Measurements from ENCODE around the gene ITGA7. TPM values are rescaled to one million over a fixed set of nuclear protein-coding genes. Genes with fewer than 3 reads are reported as not detected.

The ITGA7 gene
- total RNA-seq, 4 donors from 2014 or later: 9.5 to 20.6 (median 15.8) TPM

DNA sequence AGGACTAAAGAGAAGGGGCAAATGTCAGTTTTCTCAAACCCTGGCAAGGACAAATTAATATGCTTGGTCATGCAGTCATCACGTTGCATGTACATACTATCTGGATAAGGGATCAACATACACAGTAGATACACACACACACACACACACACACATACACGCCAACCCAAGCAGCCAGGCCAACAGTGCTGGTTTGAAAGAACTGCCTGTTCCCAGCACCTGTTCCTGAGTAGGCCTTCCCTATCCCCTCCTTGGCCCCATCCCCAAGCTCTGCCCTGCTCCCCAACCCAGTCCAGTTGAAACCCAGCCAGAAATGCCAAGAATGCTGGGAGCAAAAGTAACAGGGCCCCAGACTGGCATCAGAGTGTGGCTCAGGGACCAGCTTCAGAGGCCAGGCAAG, 4.4 kb downstream of the ITGA7 start:
- WGBS: 43% methylated on average over 2 of the region's 2 CpGs

DNA sequence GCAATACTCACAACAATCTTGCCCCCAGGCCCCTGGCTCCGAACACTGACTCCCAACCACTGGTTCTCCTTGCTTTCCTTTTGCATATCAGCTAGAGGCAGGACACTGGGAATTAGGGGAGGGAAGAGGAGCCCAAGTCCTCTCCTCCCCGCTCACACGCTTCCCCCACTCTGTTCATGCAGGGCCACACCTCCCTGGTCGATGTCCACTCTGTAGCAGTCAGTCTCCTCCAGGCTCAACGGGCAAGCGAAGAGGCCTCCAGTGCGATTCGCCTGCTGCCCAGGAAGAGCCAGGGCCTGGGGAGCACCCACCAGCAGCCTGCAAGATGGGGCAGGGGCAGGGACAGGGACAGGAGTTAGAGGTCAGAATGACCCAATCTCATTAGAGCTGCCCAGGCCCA, 4.8 kb downstream of the ITGA7 start:
- H3K36me3 ChIP-seq: no peaks in the 10 kb centered on the region
- WGBS: 95% methylated on average over 8 of the region's 8 CpGs
- H3K4me1 ChIP-seq: peaks cover 11% of the 10 kb centered on the region
- DNase-seq (ENCODE audit: low spot score in 2 of 2): no peak
- H3K27ac ChIP-seq: no peak overlapping the region
- peaks cover 12% of the 10 kb centered on the region for H3K27me3 ChIP-seq
- H3K4me3 ChIP-seq: no peak overlapping the region
- no peaks in the 10 kb centered on the region for H3K9me3 ChIP-seq
- TF ChIP-seq EP300 (IDR thresholded peaks at IDR 0.05) (no peak), POLR2AphosphoS5 (IDR thresholded peaks at IDR 0.05) (no peak), POLR2A (IDR thresholded peaks at IDR 0.05) (no peak)
- TF ChIP-seq, protein P1, sequence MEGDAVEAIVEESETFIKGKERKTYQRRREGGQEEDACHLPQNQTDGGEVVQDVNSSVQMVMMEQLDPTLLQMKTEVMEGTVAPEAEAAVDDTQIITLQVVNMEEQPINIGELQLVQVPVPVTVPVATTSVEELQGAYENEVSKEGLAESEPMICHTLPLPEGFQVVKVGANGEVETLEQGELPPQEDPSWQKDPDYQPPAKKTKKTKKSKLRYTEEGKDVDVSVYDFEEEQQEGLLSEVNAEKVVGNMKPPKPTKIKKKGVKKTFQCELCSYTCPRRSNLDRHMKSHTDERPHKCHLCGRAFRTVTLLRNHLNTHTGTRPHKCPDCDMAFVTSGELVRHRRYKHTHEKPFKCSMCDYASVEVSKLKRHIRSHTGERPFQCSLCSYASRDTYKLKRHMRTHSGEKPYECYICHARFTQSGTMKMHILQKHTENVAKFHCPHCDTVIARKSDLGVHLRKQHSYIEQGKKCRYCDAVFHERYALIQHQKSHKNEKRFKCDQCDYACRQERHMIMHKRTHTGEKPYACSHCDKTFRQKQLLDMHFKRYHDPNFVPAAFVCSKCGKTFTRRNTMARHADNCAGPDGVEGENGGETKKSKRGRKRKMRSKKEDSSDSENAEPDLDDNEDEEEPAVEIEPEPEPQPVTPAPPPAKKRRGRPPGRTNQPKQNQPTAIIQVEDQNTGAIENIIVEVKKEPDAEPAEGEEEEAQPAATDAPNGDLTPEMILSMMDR (IDR thresholded peaks at IDR 0.05): no peak

More for the DNA sequence above, 4.4 kb downstream of the ITGA7 start:
- DNase-seq (ENCODE audit: low spot score in 2 of 2): peak in 1 of 2 donors; percentile 50
- peak overlapping the region; percentile 30 for H3K27ac ChIP-seq
- H3K36me3 ChIP-seq: no peaks in the 10 kb centered on the region
- H3K27me3 ChIP-seq: peaks cover 12% of the 10 kb centered on the region
- H3K4me3 ChIP-seq: no peak overlapping the region
- H3K9me3 ChIP-seq: no peaks in the 10 kb centered on the region
- peaks cover 15% of the 10 kb centered on the region for H3K4me1 ChIP-seq
- no peak for TF ChIP-seq POLR2A (IDR thresholded peaks at IDR 0.05)
- TF ChIP-seq EP300 (IDR thresholded peaks at IDR 0.05): no peak
- no peak for TF ChIP-seq POLR2AphosphoS5 (IDR thresholded peaks at IDR 0.05)
- TF ChIP-seq, protein P1 (IDR thresholded peaks at IDR 0.05): no peak

DNA sequence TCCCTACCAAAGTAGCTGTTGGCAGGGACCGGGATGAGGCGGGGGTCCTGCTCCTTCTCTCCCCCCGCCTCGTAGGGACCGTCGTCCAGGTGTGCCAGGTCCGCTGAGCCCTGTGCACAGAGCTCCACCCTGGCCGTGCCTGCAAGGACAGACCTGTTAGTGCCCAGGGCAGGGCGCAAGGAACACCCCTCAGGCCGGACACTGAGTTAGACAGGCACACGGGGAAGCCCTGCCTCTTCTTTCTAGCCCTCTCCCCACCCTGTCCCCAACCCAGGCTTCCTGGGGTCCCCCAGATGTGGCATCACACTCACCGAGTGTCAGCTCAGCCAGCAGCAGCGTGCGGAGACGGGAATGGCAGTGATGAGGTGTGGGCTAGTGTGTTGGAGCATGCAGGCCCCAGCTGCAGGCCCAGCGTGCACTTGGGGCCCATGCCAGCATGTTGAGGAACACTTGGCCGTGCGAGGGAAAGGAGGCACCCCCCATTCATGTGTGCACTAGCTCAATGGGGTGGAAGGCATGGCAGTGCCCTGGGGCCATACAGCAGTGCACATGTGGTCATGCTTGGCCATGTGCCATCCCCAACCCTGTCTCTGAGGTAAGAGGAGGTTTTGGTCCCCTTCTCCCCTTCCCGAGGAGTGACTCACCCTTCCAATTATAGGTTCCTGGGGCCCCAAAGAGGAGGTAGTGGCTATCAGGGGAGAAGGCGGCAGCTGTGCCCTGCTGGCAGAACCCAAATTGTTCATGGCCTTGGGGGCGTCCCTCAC, 7.3 kb downstream of the ITGA7 start:
- 68% methylated on average over 16 of the region's 21 CpGs for WGBS

DNA sequence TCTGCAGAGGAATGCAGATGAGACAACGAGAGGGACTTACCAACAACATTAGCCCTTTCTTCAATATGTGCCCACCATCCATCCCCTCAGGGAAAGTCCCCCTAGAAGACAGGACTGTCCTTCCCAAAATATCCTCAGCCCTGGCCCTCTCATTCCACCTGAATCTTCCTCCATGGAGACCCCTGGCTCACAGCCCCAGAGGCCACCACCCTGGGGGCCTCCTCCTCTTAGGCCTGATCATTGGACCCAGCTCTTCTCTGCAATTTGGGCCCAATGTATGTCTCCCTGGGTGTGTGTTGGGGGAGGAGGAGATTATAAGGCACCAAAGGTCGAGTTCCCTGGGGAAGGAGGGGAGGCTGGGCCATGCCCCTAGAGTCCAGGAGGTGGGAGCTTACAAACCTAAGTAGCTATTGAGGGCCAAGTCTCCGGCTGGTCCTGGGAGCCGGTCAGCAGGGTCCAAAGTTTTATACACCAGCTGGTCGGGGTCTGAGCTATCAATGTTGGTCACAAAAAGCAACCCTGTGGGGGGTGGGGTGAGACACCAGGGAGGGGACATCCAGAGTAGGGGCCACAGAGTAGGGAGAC, 8.1 kb downstream of the ITGA7 start:
- H3K4me1 ChIP-seq: no peaks in the 10 kb centered on the region
- no peaks in the 10 kb centered on the region for H3K27me3 ChIP-seq
- no peak overlapping the region for H3K27ac ChIP-seq
- H3K9me3 ChIP-seq: no peaks in the 10 kb centered on the region
- no peak for TF ChIP-seq POLR2AphosphoS5 (IDR thresholded peaks at IDR 0.05)
- no peak for TF ChIP-seq EP300 (IDR thresholded peaks at IDR 0.05)
- TF ChIP-seq, protein P1 (IDR thresholded peaks at IDR 0.05): no peak
- TF ChIP-seq POLR2A (IDR thresholded peaks at IDR 0.05): no peak
- H3K36me3 ChIP-seq: no peaks in the 10 kb centered on the region
- DNase-seq (ENCODE audit: low spot score in 2 of 2): peak in 1 of 2 donors; percentile 36
- H3K4me3 ChIP-seq: no peak overlapping the region
- WGBS: 87% methylated on average over 5 of the region's 5 CpGs

More for the DNA sequence above, 7.3 kb downstream of the ITGA7 start:
- H3K36me3 ChIP-seq: no peaks in the 10 kb centered on the region
- no peaks in the 10 kb centered on the region for H3K9me3 ChIP-seq
- DNase-seq (ENCODE audit: low spot score in 2 of 2): peak in 1 of 2 donors; percentile 54
- TF ChIP-seq POLR2A (IDR thresholded peaks at IDR 0.05) (no peak), EP300 (IDR thresholded peaks at IDR 0.05) (no peak), POLR2AphosphoS5 (IDR thresholded peaks at IDR 0.05) (no peak)
- TF ChIP-seq, protein P1 (IDR thresholded peaks at IDR 0.05): no peak
- no peak overlapping the region for H3K4me3 ChIP-seq
- no peaks in the 10 kb centered on the region for H3K4me1 ChIP-seq
- H3K27me3 ChIP-seq: no peaks in the 10 kb centered on the region
- no peak overlapping the region for H3K27ac ChIP-seq

DNA sequence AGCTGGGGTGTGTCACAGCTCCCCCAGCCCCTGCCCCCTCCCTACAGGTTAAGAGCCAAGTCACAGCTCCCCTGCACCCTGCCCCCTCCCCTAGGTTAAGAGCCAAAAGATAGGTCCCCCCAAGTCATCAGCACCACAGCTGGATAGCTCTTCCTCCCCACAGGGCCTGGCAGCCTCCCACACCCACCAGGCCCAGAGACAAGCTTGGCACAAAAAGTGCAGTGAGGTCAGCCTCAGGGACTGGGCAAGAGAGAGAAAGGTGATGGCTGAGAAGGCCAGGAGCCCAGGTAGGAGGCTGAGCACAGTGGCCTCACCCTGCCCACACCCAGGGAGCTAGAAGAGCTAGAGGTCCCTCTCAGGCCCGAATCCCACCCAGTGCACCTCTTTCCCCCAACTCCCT, 8.7 kb downstream of the ITGA7 start:
- no peaks in the 10 kb centered on the region for H3K4me1 ChIP-seq
- H3K9me3 ChIP-seq: no peaks in the 10 kb centered on the region
- H3K27ac ChIP-seq: no peak overlapping the region
- H3K27me3 ChIP-seq: no peaks in the 10 kb centered on the region
- DNase-seq (ENCODE audit: low spot score in 2 of 2): peak in 1 of 2 donors; percentile 39
- H3K4me3 ChIP-seq: no peak overlapping the region
- 91% methylated on average over 1 of the region's 1 CpG for WGBS
- TF ChIP-seq POLR2AphosphoS5 (IDR thresholded peaks at IDR 0.05) (no peak), POLR2A (IDR thresholded peaks at IDR 0.05) (no peak), EP300 (IDR thresholded peaks at IDR 0.05) (no peak)
- TF ChIP-seq, protein P1 (IDR thresholded peaks at IDR 0.05): no peak
- peaks cover 3% of the 10 kb centered on the region for H3K36me3 ChIP-seq
